SK-N-SH (cell line): ENCODE measurements around the gene CDS2.

Experiments
- CHD2 ChIP-seq: fragments of 150-350 bp; IDR thresholded peaks from 2 replicates; pipeline ENCODE4 v1.6.1; 2018; ENCODE audit warnings: low read length; ENCODE audit not compliant: partially characterized antibody
- RAD21 ChIP-seq: IDR thresholded peaks from 2 replicates; pipeline ENCODE4 v1.6.1; 2012; ENCODE audit warnings: mild to moderate bottlenecking, low read length
- RCOR1 ChIP-seq: fragments of 150-350 bp; IDR thresholded peaks from 2 replicates; pipeline ENCODE4 v1.6.1; 2017; ENCODE audit warnings: antibody characterized with exemption, low read length
- RFX5 ChIP-seq: IDR thresholded peaks from 2 replicates; pipeline ENCODE4 v1.6.1; 2012; ENCODE audit warnings: mild to moderate bottlenecking, improper control_type of control experiment, low read length
- SMC3 ChIP-seq: IDR thresholded peaks from 2 replicates; pipeline ENCODE4 v1.6.1; 2012; ENCODE audit warnings: low read depth, low read length, improper control_type of control experiment
- TAF1 ChIP-seq: IDR thresholded peaks from 2 replicates; pipeline ENCODE4 v1.6.1; 2012; ENCODE audit warnings: low read depth, mild to moderate bottlenecking, low read length, moderate library complexity, borderline replicate concordance
- TCF12 ChIP-seq: IDR thresholded peaks from 2 replicates; pipeline ENCODE4 v1.4.0; 2012
- TF ChIP-seq, protein P1 (sequence below): IDR thresholded peaks from 2 replicates; pipeline ENCODE4 v1.6.1; 2012; ENCODE audit warnings: mild to moderate bottlenecking, low read depth, low read length, moderate library complexity
- TF ChIP-seq, protein P2 (sequence below): fragments of 200-600 bp; sonication (generic); IDR thresholded peaks from 2 replicates; pipeline ENCODE4 v1.6.1; 2017; ENCODE audit warnings: antibody characterized with exemption, mild to moderate bottlenecking, moderate library complexity
- TF ChIP-seq, protein P3 (sequence below): IDR thresholded peaks from 2 replicates; pipeline ENCODE4 v1.4.0; 2012; ENCODE audit warnings: low read depth, borderline replicate concordance
- TF ChIP-seq, protein P4 (sequence below): fragments of 150-350 bp; IDR thresholded peaks from 2 replicates; pipeline ENCODE4 v1.6.1; 2016; ENCODE audit warnings: mild to moderate bottlenecking, low read depth, low read length
- TF ChIP-seq, protein P5 (sequence below): fragments of 150-350 bp; IDR thresholded peaks from 2 replicates; pipeline ENCODE4 v1.6.1; 2017; ENCODE audit warnings: antibody characterized with exemption, low read length, low read depth, borderline replicate concordance

DNA sequence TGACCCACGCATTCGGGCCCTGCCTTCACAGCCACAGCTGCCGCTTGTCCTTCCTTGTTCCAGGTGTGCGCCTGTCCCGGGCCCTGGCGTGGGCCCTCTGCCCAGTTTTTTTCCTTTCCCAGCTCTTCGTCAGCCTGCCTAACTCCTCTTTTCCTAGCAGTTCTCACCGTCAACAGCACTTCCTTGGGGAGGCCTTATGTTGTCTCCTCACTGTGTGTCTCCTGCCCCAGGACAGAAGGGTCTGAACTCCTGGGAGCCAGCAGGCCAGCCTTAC lies 71.8 kb downstream of the CDS2 start:
- TF ChIP-seq SMC3 (no peak), RAD21 (no peak), TAF1 (no peak), CHD2 (no peak), RCOR1 (no peak), TCF12 (no peak), RFX5 (no peak)
- TF ChIP-seq, protein P1, sequence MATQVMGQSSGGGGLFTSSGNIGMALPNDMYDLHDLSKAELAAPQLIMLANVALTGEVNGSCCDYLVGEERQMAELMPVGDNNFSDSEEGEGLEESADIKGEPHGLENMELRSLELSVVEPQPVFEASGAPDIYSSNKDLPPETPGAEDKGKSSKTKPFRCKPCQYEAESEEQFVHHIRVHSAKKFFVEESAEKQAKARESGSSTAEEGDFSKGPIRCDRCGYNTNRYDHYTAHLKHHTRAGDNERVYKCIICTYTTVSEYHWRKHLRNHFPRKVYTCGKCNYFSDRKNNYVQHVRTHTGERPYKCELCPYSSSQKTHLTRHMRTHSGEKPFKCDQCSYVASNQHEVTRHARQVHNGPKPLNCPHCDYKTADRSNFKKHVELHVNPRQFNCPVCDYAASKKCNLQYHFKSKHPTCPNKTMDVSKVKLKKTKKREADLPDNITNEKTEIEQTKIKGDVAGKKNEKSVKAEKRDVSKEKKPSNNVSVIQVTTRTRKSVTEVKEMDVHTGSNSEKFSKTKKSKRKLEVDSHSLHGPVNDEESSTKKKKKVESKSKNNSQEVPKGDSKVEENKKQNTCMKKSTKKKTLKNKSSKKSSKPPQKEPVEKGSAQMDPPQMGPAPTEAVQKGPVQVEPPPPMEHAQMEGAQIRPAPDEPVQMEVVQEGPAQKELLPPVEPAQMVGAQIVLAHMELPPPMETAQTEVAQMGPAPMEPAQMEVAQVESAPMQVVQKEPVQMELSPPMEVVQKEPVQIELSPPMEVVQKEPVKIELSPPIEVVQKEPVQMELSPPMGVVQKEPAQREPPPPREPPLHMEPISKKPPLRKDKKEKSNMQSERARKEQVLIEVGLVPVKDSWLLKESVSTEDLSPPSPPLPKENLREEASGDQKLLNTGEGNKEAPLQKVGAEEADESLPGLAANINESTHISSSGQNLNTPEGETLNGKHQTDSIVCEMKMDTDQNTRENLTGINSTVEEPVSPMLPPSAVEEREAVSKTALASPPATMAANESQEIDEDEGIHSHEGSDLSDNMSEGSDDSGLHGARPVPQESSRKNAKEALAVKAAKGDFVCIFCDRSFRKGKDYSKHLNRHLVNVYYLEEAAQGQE: no peak
- TF ChIP-seq, protein P2, sequence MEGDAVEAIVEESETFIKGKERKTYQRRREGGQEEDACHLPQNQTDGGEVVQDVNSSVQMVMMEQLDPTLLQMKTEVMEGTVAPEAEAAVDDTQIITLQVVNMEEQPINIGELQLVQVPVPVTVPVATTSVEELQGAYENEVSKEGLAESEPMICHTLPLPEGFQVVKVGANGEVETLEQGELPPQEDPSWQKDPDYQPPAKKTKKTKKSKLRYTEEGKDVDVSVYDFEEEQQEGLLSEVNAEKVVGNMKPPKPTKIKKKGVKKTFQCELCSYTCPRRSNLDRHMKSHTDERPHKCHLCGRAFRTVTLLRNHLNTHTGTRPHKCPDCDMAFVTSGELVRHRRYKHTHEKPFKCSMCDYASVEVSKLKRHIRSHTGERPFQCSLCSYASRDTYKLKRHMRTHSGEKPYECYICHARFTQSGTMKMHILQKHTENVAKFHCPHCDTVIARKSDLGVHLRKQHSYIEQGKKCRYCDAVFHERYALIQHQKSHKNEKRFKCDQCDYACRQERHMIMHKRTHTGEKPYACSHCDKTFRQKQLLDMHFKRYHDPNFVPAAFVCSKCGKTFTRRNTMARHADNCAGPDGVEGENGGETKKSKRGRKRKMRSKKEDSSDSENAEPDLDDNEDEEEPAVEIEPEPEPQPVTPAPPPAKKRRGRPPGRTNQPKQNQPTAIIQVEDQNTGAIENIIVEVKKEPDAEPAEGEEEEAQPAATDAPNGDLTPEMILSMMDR: no peak
- TF ChIP-seq, protein P3, sequence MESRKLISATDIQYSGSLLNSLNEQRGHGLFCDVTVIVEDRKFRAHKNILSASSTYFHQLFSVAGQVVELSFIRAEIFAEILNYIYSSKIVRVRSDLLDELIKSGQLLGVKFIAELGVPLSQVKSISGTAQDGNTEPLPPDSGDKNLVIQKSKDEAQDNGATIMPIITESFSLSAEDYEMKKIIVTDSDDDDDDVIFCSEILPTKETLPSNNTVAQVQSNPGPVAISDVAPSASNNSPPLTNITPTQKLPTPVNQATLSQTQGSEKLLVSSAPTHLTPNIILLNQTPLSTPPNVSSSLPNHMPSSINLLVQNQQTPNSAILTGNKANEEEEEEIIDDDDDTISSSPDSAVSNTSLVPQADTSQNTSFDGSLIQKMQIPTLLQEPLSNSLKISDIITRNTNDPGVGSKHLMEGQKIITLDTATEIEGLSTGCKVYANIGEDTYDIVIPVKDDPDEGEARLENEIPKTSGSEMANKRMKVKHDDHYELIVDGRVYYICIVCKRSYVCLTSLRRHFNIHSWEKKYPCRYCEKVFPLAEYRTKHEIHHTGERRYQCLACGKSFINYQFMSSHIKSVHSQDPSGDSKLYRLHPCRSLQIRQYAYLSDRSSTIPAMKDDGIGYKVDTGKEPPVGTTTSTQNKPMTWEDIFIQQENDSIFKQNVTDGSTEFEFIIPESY: no peak
- TF ChIP-seq, protein P4, sequence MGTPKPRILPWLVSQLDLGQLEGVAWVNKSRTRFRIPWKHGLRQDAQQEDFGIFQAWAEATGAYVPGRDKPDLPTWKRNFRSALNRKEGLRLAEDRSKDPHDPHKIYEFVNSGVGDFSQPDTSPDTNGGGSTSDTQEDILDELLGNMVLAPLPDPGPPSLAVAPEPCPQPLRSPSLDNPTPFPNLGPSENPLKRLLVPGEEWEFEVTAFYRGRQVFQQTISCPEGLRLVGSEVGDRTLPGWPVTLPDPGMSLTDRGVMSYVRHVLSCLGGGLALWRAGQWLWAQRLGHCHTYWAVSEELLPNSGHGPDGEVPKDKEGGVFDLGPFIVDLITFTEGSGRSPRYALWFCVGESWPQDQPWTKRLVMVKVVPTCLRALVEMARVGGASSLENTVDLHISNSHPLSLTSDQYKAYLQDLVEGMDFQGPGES: no peak
- TF ChIP-seq, protein P5, sequence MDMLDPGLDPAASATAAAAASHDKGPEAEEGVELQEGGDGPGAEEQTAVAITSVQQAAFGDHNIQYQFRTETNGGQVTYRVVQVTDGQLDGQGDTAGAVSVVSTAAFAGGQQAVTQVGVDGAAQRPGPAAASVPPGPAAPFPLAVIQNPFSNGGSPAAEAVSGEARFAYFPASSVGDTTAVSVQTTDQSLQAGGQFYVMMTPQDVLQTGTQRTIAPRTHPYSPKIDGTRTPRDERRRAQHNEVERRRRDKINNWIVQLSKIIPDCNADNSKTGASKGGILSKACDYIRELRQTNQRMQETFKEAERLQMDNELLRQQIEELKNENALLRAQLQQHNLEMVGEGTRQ: no peak
